ENCODE results near the gene FBXL7. TPM values are rescaled to one million over a fixed set of nuclear protein-coding genes. Genes with fewer than 3 reads are reported as not detected.

The FBXL7 gene
- total RNA-seq, 2 experiments from 2014 or later, result not detected

DNA sequence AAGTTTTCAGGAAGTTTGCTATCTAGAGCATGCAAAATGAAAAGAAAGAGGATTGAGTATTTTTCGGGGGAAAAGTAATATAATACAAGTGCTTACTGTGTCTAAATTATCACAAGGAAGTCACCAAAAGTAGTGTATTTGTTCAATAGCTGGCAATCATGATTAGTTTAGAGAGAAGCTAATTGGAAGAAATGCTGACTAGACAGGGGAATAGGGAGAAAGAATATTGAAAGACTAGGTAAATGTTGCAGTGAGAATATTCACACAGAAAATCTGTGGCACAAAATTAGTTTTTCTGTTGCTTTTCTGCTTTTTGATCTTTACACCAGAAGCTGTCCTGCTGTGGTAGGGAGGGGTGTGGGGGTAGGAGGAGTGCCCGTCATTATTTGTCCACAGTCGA lies 440.9 kb downstream of the FBXL7 start:
- DNase-seq (ENCODE audit: low spot score), result no peak
- CTCF ChIA-PET (ENCODE audit: unreplicated experiment), result no interaction called here
- no peak overlapping the region for H3K4me2 ChIP-seq (ENCODE audit: low read length)
- no peaks in the 10 kb centered on the region for H3K9me2 ChIP-seq (ENCODE audit: insufficient read depth, low read length)
- H3K36me3 ChIP-seq (ENCODE audit: insufficient read depth, low read length), result no peaks in the 10 kb centered on the region
- H3K4me3 ChIP-seq (ENCODE audit: low read depth, low read length, poor library complexity, severe bottlenecking), result no peak overlapping the region
- H3K79me2 ChIP-seq (ENCODE audit: insufficient read depth, low read depth, low read length), result no peaks in the 10 kb centered on the region
- H3K27ac ChIP-seq (ENCODE audit: low read depth, low read length, poor library complexity, severe bottlenecking), result no peak overlapping the region
- POLR2A ChIA-PET, result no interaction called here
- H2AFZ ChIP-seq (ENCODE audit: low read length), result no peak overlapping the region
- H3K9me3 ChIP-seq (ENCODE audit: low read length), result no peaks in the 10 kb centered on the region
- BruUV-seq (replicated peaks), result no TSS peak
- H3K4me1 ChIP-seq (ENCODE audit: insufficient read depth, low read length, poor library complexity, severe bottlenecking), result no peaks in the 10 kb centered on the region
- TF ChIP-seq, protein P1, sequence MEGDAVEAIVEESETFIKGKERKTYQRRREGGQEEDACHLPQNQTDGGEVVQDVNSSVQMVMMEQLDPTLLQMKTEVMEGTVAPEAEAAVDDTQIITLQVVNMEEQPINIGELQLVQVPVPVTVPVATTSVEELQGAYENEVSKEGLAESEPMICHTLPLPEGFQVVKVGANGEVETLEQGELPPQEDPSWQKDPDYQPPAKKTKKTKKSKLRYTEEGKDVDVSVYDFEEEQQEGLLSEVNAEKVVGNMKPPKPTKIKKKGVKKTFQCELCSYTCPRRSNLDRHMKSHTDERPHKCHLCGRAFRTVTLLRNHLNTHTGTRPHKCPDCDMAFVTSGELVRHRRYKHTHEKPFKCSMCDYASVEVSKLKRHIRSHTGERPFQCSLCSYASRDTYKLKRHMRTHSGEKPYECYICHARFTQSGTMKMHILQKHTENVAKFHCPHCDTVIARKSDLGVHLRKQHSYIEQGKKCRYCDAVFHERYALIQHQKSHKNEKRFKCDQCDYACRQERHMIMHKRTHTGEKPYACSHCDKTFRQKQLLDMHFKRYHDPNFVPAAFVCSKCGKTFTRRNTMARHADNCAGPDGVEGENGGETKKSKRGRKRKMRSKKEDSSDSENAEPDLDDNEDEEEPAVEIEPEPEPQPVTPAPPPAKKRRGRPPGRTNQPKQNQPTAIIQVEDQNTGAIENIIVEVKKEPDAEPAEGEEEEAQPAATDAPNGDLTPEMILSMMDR (conservative IDR thresholded peaks at IDR 0.05; ENCODE audit: low read length), result no peak
- TF ChIP-seq EZH2phosphoT487 (IDR thresholded peaks at IDR 0.05; ENCODE audit: borderline replicate concordance, low read depth, low read length), result no peak
- intact Hi-C loops (cut with micrococcal nuclease; ENCODE audit: unreplicated experiment), result no loop called here
- no peaks in the 10 kb centered on the region for H4K20me1 ChIP-seq (ENCODE audit: insufficient read depth, low read length)

DNA sequence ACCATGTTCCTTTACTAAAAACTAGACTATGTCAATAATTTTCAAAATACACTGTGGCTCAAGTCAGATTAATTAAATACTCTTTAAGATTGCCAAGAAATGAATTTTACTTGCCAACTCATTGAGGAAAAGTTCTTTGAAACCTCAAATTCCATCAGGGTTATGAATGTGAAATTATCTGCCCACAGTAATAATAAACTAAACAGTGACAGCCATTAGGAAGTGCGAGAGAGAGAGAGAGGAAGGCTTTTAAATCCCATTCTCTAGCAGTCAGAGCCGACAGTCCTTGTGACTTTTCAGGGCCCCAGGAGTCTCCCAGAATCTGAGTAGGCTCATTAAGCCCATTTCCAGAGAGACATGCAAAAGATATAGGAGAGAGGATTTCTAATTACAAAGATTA lies 443.5 kb downstream of the FBXL7 start:
- intact Hi-C loops (cut with micrococcal nuclease; ENCODE audit: unreplicated experiment), result no loop called here
- POLR2A ChIA-PET, result no interaction called here
- Histone ChIP-seq H3K4me2 (ENCODE audit: low read length) (no peak overlapping the region), H3K36me3 (ENCODE audit: insufficient read depth, low read length) (no peaks in the 10 kb centered on the region), H2AFZ (ENCODE audit: low read length) (no peak overlapping the region), H3K4me3 (ENCODE audit: low read depth, low read length, poor library complexity, severe bottlenecking) (no peak overlapping the region), H4K20me1 (ENCODE audit: insufficient read depth, low read length) (no peaks in the 10 kb centered on the region), H3K9me3 (ENCODE audit: low read length) (no peaks in the 10 kb centered on the region), H3K79me2 (ENCODE audit: insufficient read depth, low read depth, low read length) (no peaks in the 10 kb centered on the region), H3K9me2 (ENCODE audit: insufficient read depth, low read length) (no peaks in the 10 kb centered on the region), H3K4me1 (ENCODE audit: insufficient read depth, low read length, poor library complexity, severe bottlenecking) (no peaks in the 10 kb centered on the region), H3K27ac (ENCODE audit: low read depth, low read length, poor library complexity, severe bottlenecking) (no peak overlapping the region)
- no peak for DNase-seq (ENCODE audit: low spot score)
- TF ChIP-seq, protein P1 (conservative IDR thresholded peaks at IDR 0.05; ENCODE audit: low read length), result no peak
- no peak for TF ChIP-seq EZH2phosphoT487 (IDR thresholded peaks at IDR 0.05; ENCODE audit: borderline replicate concordance, low read depth, low read length)
- BruUV-seq (replicated peaks), result no TSS peak
- CTCF ChIA-PET (ENCODE audit: unreplicated experiment), result no interaction called here

DNA sequence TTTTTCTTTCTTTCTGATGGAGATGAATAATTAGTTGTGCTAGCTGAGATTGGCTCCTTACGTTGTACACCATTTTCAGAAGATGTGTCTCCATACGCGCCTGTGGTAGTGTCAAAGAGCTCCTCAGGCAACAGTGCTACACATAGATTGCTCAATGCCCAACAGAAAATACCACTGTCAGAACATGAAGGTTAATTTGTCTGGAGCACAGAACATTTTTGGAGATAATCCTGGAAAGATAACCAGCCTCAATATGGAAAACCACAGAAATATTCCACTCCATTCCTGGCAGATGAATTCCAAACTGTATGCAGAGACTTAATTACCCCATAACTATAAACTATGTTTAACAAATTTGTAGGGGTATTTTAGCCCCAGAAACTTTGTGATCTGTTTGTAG lies 446.0 kb downstream of the FBXL7 start:
- Histone ChIP-seq H3K9me3 (ENCODE audit: low read length) (no peaks in the 10 kb centered on the region), H4K20me1 (ENCODE audit: insufficient read depth, low read length) (no peaks in the 10 kb centered on the region), H3K27ac (ENCODE audit: low read depth, low read length, poor library complexity, severe bottlenecking) (no peak overlapping the region), H3K4me1 (ENCODE audit: insufficient read depth, low read length, poor library complexity, severe bottlenecking) (no peaks in the 10 kb centered on the region), H3K79me2 (ENCODE audit: insufficient read depth, low read depth, low read length) (no peaks in the 10 kb centered on the region), H3K4me3 (ENCODE audit: low read depth, low read length, poor library complexity, severe bottlenecking) (no peak overlapping the region), H3K4me2 (ENCODE audit: low read length) (no peak overlapping the region), H3K9me2 (ENCODE audit: insufficient read depth, low read length) (no peaks in the 10 kb centered on the region), H3K36me3 (ENCODE audit: insufficient read depth, low read length) (no peaks in the 10 kb centered on the region), H2AFZ (ENCODE audit: low read length) (no peak overlapping the region)
- intact Hi-C loops (cut with micrococcal nuclease; ENCODE audit: unreplicated experiment), result no loop called here
- BruUV-seq (replicated peaks), result no TSS peak
- TF ChIP-seq, protein P1 (conservative IDR thresholded peaks at IDR 0.05; ENCODE audit: low read length), result no peak
- no peak for TF ChIP-seq EZH2phosphoT487 (IDR thresholded peaks at IDR 0.05; ENCODE audit: borderline replicate concordance, low read depth, low read length)
- no peak for DNase-seq (ENCODE audit: low spot score)
- POLR2A ChIA-PET, result no interaction called here
- CTCF ChIA-PET (ENCODE audit: unreplicated experiment), result no interaction called here
